Loucy (cell line): ENCODE data around the gene FBXW8.

Experiments
- H2AFZ ChIP-seq: fragments of 200-600 bp; sonication (generic); 2 replicates; pipeline ENCODE4 v1.6.0; 2016; ENCODE audit warnings: antibody characterized with exemption, mild to moderate bottlenecking, low read length, moderate library complexity
- H3F3A ChIP-seq: fragments of 200-600 bp; 2 replicates; pipeline ENCODE4 v1.6.0; 2016; ENCODE audit warnings: antibody characterized with exemption, low read depth, mild to moderate bottlenecking
- H3K27me3 ChIP-seq: fragments of 200-600 bp; sonication (generic); 2 replicates; pipeline ENCODE4 v1.6.1; 2014; ENCODE audit warnings: low read length, mild to moderate bottlenecking; ENCODE audit not compliant: insufficient read depth, poor library complexity, severe bottlenecking
- H3K36me3 ChIP-seq: fragments of 200-600 bp; sonication (generic); 2 replicates; pipeline ENCODE4 v1.6.1; 2016; ENCODE audit warnings: low read length; ENCODE audit not compliant: insufficient read depth
- H3K4me1 ChIP-seq: fragments of 200-600 bp; sonication (generic); 2 replicates; pipeline ENCODE4 v1.5.1; 2014; ENCODE audit warnings: low read length, mild to moderate bottlenecking; ENCODE audit not compliant: insufficient read depth, poor library complexity, severe bottlenecking
- H3K4me2 ChIP-seq: fragments of 200-600 bp; sonication (generic); 2 replicates; pipeline ENCODE4 v1.6.0; 2014; ENCODE audit warnings: antibody characterized with exemption, low read length, low read depth, mild to moderate bottlenecking; ENCODE audit not compliant: poor library complexity, severe bottlenecking
- H3K4me3 ChIP-seq: fragments of 200-600 bp; sonication (generic); 2 replicates; pipeline ENCODE4 v1.5.1; 2014; ENCODE audit warnings: low read length, mild to moderate bottlenecking, mixed read lengths; ENCODE audit not compliant: poor library complexity, severe bottlenecking
- H3K79me2 ChIP-seq: fragments of 200-600 bp; sonication (generic); 2 replicates; pipeline ENCODE4 v1.6.1; 2014; ENCODE audit warnings: low read length; ENCODE audit not compliant: insufficient read depth
- H3K9ac ChIP-seq: fragments of 200-600 bp; sonication (generic); 2 replicates; pipeline ENCODE4 v1.6.0; 2014; ENCODE audit warnings: mild to moderate bottlenecking, low read depth, low read length, moderate library complexity; ENCODE audit not compliant: poor library complexity, severe bottlenecking
- H3K9me2 ChIP-seq: fragments of 200-600 bp; sonication (generic); replicated peaks from 2 replicates; pipeline ENCODE4 v1.6.1; 2016; ENCODE audit warnings: low read depth, low read length, mixed read lengths
- H3K9me3 ChIP-seq: fragments of 200-600 bp; sonication (generic); 2 replicates; pipeline ENCODE4 v1.6.1; 2014; ENCODE audit warnings: mild to moderate bottlenecking, antibody characterized with exemption, low read length, low read depth; ENCODE audit not compliant: insufficient read depth
- H4K20me1 ChIP-seq: fragments of 200-600 bp; sonication (generic); 2 replicates; pipeline ENCODE4 v1.6.0; 2014; ENCODE audit warnings: antibody characterized with exemption, low read length, mild to moderate bottlenecking; ENCODE audit not compliant: insufficient read depth, poor library complexity, severe bottlenecking
- CTCF ChIP-seq: fragments of 200-600 bp; sonication (generic); conservative IDR thresholded peaks from 2 replicates; pipeline ENCODE4 v1.5.1; 2014; ENCODE audit warnings: mild to moderate bottlenecking, antibody characterized with exemption, low read length
- EZH2phosphoT487 ChIP-seq: fragments of 200-600 bp; IDR thresholded peaks from 2 replicates; pipeline ENCODE4 v1.6.1; 2018; ENCODE audit warnings: antibody characterized with exemption, mild to moderate bottlenecking, moderate library complexity, borderline replicate concordance

FBXW8 gene

DNA sequence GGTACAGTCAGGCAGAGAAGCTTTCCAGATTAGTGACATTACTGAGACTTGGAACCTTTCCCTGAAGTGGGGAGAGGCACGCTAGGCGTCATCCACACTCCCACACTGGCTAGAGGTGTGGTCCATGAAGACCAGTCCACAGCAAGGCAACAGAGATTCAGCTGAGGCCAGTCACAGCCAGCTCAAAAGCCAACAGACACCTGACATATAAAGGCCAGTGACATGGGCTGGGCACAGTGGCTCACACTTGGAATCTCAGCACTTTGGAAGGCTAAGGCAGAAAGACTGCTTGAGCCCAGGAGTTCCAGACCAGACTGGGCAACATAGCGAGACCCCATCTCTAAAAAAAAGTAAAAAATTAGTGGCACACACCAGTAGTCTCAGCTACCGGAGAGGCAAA lies 40.4 kb upstream of the FBXW8 start:
- Histone ChIP-seq H4K20me1 (no peaks in the 10 kb centered on the region), H3K27me3 (no peaks in the 10 kb centered on the region), H3K4me2 (no peak overlapping the region), H2AFZ (no peak overlapping the region), H3K9me3 (no peaks in the 10 kb centered on the region), H3K9ac (no peak overlapping the region), H3K4me1 (peaks cover 13% of the 10 kb centered on the region), H3K79me2 (no peaks in the 10 kb centered on the region), H3K4me3 (no peak overlapping the region), H3K36me3 (no peaks in the 10 kb centered on the region), H3K9me2 (no peaks in the 10 kb centered on the region), H3F3A (no peaks in the 10 kb centered on the region)
- no peak for TF ChIP-seq EZH2phosphoT487
- TF ChIP-seq CTCF = no peak

DNA sequence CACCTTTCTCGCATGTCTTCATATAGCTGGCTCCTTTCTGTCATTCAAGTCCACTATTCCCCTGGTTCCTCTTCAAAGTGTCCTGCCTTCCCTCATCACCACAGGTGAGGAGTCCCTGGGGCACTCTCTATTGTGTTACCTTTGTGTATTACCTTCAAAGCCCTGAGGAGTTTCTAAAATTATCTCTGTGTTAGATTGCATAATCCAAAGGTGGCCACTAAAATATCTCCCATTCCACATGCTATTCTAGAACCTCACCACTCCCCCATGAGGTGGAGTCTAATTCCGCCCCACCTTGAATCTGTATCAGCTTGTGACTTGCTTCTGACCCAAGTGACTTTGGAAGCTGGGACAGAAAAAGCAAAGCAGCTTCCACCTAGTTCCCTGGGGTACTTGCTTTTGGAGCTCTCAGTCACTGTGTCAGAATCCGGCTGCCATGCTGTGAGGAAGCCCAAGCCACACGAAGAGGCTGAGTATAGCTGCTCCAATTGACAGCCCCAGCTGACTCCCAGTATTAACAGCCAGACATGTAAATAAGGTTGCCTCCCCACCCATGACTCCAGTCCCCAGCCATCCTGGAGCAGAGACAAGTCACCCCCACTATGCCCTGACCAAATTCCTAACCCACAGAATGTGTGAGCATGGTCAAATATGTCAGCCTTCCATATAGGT lies 36.3 kb upstream of the FBXW8 start:
- TF ChIP-seq EZH2phosphoT487 (no peak), CTCF (no peak)

DNA sequence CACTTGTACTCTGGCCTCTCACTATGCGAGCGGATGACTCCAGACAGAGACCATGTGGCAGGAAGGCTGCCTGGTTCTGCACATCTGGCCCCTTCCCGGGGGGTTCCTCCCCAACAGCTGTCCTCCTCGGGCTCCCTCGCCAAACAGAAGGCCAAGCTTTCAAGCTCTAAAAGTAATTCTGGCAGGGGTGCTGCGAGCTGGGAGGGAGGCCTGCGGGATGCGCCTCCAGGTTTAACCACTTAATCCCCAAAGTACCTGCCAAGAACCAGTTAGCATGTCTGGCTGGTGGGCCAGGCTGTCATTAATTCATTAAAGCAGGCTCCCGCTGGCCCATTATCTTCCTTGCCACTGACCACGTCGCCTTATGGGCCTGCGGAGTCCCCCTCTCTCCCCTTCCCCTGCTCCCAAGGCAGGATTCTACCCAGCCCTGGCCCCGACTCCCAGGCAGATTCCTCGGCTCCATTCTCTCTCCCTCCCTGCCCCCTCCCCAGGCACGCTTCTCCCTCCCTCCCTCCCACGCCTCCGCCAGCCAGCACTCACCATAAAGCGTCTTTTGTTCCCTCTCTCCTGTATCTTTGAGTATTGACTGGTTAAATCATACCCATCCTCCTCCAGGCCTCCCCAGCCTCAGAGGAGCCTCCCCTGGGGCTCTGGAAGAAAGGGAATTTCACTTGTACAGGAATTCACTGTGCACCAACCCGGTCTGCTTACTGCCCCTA lies 34.4 kb upstream of the FBXW8 start:
- Histone ChIP-seq H3F3A (no peaks in the 10 kb centered on the region), H2AFZ (no peak overlapping the region), H3K79me2 (no peaks in the 10 kb centered on the region), H4K20me1 (no peaks in the 10 kb centered on the region), H3K9me2 (no peaks in the 10 kb centered on the region), H3K36me3 (no peaks in the 10 kb centered on the region), H3K4me2 (no peak overlapping the region), H3K4me3 (no peak overlapping the region), H3K27me3 (peaks cover 28% of the 10 kb centered on the region), H3K4me1 (peaks cover 32% of the 10 kb centered on the region), H3K9ac (no peak overlapping the region), H3K9me3 (no peaks in the 10 kb centered on the region)
- no peak for TF ChIP-seq CTCF
- TF ChIP-seq EZH2phosphoT487 = no peak

More for the DNA sequence above, 36.3 kb upstream of the FBXW8 start:
- Histone ChIP-seq H3K27me3 (peaks cover 14% of the 10 kb centered on the region), H3F3A (no peaks in the 10 kb centered on the region), H3K79me2 (no peaks in the 10 kb centered on the region), H3K4me2 (no peak overlapping the region), H3K9me2 (no peaks in the 10 kb centered on the region), H3K4me1 (peaks cover 19% of the 10 kb centered on the region), H3K9me3 (no peaks in the 10 kb centered on the region), H2AFZ (no peak overlapping the region), H4K20me1 (no peaks in the 10 kb centered on the region), H3K4me3 (no peak overlapping the region), H3K9ac (no peak overlapping the region), H3K36me3 (no peaks in the 10 kb centered on the region)
